NCI-H69 (cell line): Measurements from ENCODE around the gene ITPA.
A peak's percentile ranks its signal among the peaks of the same experiment; 100 is the strongest.

ENCODE experiments used
- DNase-seq: peaks from one replicate; lab custom pipeline; 2025; lab: John Stamatoyannopoulos, UW

The ITPA gene

DNA sequence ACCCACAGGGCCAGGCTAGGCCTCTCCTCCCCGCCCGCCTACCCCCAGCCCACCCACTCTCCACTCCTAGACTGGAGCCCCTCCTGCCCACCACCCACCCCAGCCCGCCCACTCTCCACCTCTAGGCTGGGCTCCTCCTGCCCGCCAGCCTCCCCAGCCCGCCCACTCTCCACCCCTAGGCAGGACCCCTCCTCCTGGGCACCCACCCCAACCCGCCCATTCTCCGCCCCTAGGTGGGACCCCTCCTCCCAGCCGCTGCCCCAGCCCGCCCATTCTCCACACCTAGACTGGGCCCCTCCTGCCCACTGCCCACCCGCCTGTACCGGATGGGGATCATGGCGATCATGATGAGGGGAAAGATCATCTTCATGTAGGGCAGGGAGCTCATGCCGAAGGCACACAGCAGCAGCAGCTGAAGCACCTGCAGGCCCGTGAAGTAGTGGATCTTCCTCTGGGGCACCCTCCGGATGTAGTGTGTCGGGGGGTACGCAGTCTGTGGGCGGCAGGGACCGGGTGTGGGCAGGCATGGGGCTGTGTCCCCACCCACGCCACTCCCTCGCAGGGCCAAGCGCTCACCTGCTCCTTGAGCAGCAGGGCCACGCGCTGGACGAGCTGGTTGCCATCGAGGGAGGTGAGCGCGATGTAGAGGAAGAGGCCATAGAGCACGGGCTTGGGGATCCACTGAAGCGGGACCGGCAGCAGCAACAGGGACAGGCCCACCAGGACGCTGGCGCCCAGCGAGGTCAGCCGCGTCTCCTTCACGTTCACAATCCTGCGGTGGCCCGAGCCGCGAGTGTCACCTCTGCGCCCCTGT, 18.8 kb downstream of the ITPA start:
- no peak for DNase-seq

GRCh38 chr20:3228750-3229032, 19.4 kb downstream of the ITPA start:
- DNase-seq = no peak

DNA sequence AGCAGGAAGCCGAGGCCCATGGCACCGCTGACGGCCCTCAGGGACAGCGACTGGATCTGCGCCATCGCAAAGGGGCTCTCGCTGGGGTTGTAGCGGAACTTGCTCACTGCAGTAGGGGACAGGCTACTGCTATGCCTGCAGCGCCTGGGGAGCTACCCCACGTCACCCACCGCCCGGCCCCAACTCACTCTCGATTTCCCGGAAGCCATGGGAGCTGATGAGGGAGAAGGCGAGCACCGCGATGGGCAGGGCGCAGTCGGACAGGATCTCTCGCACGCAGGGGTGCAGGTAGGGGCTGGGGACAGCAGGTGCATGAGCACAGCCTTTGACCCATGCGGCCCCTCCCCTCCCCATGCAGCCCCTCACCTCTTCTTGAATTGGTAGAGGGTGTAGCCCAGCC, 19.9 kb downstream of the ITPA start:
- DNase-seq = no peak

GRCh38 chr20:3229798-3230197, 20.5 kb downstream of the ITPA start:
- no peak for DNase-seq

DNA sequence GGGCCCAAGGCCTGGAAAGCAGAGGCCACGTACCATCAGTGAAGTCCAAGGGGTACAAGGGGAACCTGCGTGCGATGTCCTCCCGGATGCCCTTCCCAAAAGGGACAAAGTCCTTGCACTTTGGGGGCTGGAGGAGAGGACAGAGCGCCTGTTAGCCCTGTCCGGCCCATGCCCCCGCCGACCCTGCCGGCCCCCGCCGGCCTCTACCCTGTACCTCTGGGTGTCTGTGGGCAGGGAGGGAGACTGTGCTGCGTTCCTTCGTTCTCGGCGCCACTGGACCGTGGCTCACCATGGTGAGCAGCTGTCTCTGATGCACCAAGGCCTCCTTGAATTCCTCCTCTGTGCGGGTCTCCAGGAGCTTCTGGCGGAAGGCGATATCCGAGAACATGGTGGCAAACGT, 21.8 kb downstream of the ITPA start:
- DNase-seq = no peak

- DNase-seq = no peak
Observed at GRCh38 chr20:3231889-3232588, 22.7 kb downstream of the ITPA start.

DNA sequence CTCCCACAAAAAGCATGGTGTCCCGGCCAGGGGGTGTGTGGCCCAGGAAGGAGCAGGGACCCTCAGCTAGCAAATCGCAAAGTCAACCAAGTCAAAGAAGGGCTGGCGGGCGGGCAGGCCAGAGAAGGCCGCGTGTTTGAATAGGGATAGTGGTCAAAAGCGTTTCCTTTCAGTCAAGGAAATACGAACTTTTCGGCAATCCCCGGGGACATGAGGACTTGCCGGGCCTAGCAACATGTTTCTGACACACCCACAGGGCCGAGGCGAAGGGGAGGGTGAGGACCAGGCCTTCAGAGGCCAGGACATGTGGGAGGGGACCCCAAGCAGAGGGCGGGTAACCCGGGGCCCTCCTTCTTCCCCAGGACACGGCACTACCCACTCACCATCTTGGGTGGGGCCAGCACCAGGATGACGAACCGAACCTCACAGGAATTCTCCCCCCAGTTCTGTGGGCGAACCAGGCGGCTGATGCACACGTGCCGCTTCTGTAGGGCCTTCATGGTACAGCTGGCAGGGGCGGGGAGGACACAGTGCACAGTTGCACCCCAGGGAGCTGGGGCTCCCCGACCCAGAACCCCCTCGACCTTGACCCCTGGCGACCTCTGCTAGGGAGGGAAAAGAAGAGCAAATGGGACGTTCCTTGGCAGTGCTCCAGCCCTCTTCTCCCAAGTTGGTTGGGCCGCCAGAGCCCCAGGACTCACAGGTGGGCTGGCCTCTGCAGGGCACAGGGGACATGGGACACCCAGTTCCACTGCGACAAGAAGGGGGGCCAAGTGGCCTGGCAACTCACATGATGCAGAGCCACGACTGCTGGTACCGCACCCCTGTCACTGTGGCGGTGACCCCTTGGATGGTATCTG, 24.1 kb downstream of the ITPA start:
- DNase-seq = no peak

GRCh38 chr20:3233991-3234498, 24.7 kb downstream of the ITPA start:
- no peak for DNase-seq

- DNase-seq = no peak
Observed at GRCh38 chr20:3235666-3236324, 26.5 kb downstream of the ITPA start.

DNA sequence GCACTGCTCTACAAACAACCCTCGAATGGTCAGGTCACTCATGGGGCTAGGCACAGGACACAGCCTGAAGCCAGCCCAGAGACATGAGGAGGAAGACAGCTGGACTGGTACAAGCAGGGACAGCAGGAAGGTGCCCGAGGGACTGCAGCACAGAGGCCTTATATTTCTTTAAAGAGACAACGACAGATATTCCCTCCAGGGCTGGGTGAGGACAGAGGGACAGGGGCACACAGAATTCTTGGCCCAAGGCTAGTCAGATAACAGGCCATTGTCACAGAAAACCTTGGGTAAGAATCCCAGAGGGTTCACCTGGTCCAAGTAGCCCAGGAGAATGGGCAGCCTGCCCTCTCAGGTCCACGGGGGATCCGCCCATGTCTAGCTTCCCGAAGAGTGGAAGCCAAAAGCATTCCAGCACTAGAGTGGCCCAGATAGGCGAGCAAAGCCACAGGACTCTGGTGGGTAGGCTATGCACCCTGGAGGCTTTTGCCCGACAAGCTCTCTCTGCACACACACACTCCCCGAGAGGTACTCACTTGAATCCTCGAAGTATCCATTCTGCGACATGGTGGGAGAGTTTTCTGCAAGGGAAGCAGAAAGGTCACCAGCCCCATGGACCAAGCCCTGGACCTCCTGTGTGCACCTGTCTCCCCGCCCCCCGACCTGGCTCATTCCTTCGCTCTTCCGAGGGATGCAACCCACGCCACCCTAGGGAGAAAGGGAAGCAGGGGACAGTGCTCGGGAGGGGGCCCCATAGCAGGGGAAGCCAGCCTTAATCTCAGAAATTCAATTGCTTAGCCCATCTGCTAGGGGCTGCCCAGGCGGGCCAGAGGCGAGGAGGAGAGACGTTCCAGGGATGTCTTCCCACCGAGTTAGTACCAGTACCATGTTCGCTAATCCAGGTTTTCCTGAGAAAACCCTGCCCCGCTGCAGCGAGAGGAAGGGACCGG, 28.0 kb downstream of the ITPA start:
- DNase-seq = no peak

DNA sequence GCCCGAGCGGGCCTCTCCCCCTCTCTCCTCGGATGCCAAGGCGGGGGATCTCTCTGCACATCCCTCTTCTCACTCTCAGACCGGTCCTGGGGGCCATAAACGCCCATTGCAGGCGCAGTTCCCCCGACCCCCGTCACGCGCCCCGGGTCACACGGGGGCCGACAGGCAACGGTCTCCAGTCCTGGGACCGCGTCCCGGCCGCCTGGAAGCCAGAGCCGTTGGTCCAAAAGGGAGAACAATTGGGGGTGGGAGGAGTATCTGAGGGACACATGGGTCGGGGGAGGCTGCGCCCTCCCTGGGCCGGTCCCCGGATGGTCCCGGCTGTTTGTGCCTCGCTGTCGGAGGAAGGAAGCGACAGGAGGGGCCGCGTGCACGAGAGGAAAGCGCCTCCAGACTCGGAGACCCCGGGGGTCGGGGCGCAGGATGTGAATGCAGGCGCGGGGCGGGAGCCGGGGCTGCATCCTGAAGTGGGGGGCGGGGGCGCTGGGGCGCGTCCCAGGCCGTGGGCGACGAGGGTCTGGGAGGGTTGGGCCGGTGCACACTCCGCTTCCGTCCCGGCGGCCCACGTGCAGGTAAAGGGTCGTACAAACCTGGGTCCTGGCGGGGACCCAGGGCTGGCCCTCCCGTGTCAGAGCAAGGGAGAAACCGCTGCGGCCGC, 28.8 kb downstream of the ITPA start:
- DNase-seq = peak; percentile 8

DNA sequence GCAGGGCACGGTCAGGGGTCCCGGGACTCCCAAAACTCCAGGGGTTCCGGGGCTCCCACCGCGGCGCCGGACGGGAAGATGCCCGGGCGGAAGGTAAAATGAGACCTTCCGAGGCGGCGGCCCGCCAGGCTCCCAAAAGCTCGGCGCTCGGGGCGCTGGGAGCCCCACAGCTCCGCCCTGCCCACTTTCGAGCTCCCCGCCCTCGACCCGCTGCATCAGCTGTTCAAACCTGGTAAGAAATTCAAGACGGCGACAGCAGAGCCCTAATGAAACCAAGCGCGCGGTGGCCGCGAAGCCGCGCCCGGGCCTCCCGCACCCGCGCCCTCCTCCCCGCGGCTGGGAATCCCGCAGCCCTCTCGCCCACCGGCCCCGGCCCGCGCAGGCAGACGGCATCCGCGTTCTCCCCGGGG, 29.3 kb downstream of the ITPA start:
- peak; percentile 54 for DNase-seq

GRCh38 chr20:3239026-3239866, 29.9 kb downstream of the ITPA start, which contains the start of gene SLC4A11:
Gene SLC4A11 (minus strand): TSS chr20:3239190. CDS start chr20:3239137, 53 bp downstream.
- peak; percentile 80 for DNase-seq

DNA sequence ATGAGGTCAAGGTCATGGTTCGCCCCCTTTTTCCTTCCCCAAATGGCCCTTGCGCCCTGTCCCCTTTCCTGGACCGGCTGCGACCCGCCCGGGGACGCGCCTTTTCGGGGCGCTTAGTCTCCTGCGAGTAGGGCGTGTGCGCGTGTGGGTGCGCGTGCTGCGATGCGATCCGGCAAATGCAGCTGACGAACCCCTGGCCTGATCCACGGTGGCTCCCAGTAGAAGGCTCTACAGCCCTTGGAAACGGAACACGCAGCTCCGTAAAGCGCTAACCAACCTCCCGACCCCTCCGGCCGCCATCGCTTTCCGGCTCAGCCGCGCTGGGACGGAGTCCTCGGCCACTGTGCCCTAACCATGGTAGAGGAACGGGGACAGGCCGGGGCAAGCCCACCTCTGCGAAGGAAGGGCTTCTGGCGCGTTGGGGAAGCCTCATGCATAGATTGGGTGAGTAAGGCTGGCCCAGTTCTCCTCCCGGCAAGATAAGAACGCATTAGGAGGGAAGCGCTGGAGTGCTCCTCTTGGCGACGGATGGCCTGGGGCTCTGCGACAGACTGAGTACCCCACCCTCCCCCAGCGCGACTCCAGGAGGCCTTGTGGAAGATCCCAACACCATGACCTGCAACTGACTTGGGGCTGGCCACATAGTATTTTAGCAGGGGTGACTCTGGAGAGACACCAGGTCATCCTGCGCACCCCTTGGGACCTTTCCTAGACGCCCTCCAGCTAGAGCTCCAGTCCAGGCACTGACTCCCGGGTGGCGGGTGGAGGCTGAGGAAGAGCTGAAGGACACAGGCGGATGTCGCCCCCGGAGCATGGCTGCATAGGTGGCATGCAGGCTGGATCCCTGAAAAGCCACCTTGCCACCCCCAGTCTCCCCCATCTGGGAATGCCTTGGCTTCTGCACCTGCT, 30.8 kb downstream of the ITPA start:
- DNase-seq = peak; percentile 35

GRCh38 chr20:3240776-3241363, 31.6 kb downstream of the ITPA start:
- DNase-seq = no peak

- DNase-seq = no peak
Observed at GRCh38 chr20:3242172-3242692, 32.9 kb downstream of the ITPA start.

DNA sequence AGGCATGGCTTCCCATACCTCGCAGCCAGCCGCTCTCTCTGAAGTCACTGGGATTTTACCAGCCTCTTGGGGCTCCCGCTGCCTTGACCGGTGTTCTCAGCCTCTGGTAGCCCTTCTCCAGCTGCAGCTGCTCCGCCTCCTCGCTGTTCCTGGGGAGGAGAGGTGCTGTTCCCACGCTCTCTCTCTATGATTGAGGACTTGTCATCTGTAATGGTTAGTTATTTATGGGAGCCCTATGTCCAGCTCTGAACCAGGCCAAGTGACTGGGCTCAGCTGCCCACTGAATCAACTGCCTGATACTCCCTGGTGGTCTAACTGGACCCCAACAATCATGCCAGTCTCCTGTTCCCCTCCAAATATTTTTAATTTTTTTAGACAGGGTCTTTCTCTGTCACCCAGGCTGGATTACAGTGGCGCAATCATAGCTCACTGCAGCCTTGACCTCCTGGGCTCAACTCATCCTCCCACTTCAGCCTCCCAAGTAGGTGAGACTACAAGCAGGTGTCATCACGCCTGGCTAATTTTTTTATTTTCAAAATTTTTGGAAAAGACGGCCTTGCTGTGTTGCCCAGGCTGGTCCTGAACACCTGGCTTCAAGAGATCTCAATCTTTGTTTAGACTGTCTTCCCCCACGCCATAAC, 34.5 kb downstream of the ITPA start:
- DNase-seq = no peak
